K562 (cell line): ENCODE measurements around the gene OPRL1. TPM values are rescaled to one million over a fixed set of nuclear protein-coding genes. Genes with fewer than 3 reads are reported as not detected.

ENCODE experiments used
- ATAC-seq: fragments of 200-7000 bp; cut with Tn5 transposase; 3 replicates; pipeline ENCODE4 v1.9.1; 2020; ENCODE audit warnings: moderate library complexity
- BruUV-seq: library from RNA; stranded (reverse); fragments of 400-500 nt; replicated peaks from 2 replicates; lab custom pipeline; 2021; lab: Mats Ljungman, UMichigan
- CTCF ChIA-PET: fragments of 300-600 bp; formaldehyde crosslinking; extraction: SDS; loops from one replicate; lab custom pipeline; 2021; ENCODE audit warnings: low intra/inter-chr PET ratio; lab: Yijun Ruan, JAX
- POLR2A ChIA-PET: fragments of 300-600, 350-650 bp; sonication (Branson Sonifier 250); formaldehyde crosslinking; extraction: SDS; loops from one replicate; lab custom pipeline; 2021; ENCODE audit warnings: antibody characterized with exemption, inconsistent platforms; lab: Yijun Ruan, JAX
- DNase-seq, 4 experiments: peaks; one replicate each; pipeline versions ENCODE4 v3.0.0 to v3.0.0-alpha.2; 2011 to 2018; ENCODE audit warnings: low spot score in 3 of 4, mixed read lengths in 3 of 4; ENCODE audit errors: extremely low read depth in 1 of 4
- FAIRE-seq: peaks from 2 replicates; lab custom pipeline; 2011; peaks lifted over from hg19 to GRCh38; lab: Jason Lieb, UNC
- H2AFZ ChIP-seq: 2 replicates; pipeline ENCODE4 v1.6.0; 2011; ENCODE audit warnings: low read depth, low read length, control low read depth, inconsistent platforms
- H3K27ac ChIP-seq: fragments of 200-600 bp; 3 replicates; pipeline ENCODE4 v1.8.0; 2011; ENCODE audit warnings: low read depth, mild to moderate bottlenecking, control low read depth, inconsistent platforms, low read length, moderate library complexity, mixed read lengths; ENCODE audit errors: extremely low read depth
- H3K27me3 ChIP-seq, 2 experiments: fragments of 300-600 bp in 1 of 2; 2 replicates in 1 of 2; 3 replicates in 1 of 2; pipeline versions ENCODE4 v1.6.0 to v1.8.0; 2011; ENCODE audit warnings: inconsistent platforms in 2 of 2, low read length in 2 of 2, mild to moderate bottlenecking in 1 of 2, mixed read lengths in 1 of 2, moderate library complexity in 1 of 2; ENCODE audit not compliant: control insufficient read depth in 2 of 2, insufficient read depth in 2 of 2
- H3K36me3 ChIP-seq: fragments of 300-600 bp; 3 replicates; pipeline ENCODE4 v1.8.0; 2011; ENCODE audit warnings: mild to moderate bottlenecking, low read length, inconsistent platforms; ENCODE audit not compliant: control insufficient read depth, insufficient read depth
- H3K4me1 ChIP-seq, 2 experiments: fragments of 200-600 bp in 1 of 2; replicated peaks in 1 of 2; 2 replicates in 1 of 2; 3 replicates in 1 of 2; pipeline versions ENCODE4 v1.5.1 to v1.8.0; 2011; ENCODE audit warnings: inconsistent platforms in 2 of 2, low read length in 2 of 2, mild to moderate bottlenecking in 1 of 2, mixed read lengths in 1 of 2, moderate library complexity in 1 of 2; ENCODE audit not compliant: control insufficient read depth in 2 of 2, insufficient read depth in 2 of 2
- H3K4me2 ChIP-seq: 2 replicates; pipeline ENCODE4 v1.6.1; 2011; ENCODE audit warnings: low read length, control low read depth, inconsistent platforms, mixed read lengths; ENCODE audit not compliant: insufficient read depth
- H3K4me3 ChIP-seq: fragments of 200-600 bp; sonication (generic), shearing (Covaris generic); 2 replicates; pipeline ENCODE4 v1.5.1; 2016; ENCODE audit warnings: control low read depth, inconsistent platforms
- H3K79me2 ChIP-seq: fragments of 200-600 bp; 3 replicates; pipeline ENCODE4 v1.8.0; 2011; ENCODE audit warnings: low read length, inconsistent platforms; ENCODE audit not compliant: control insufficient read depth, insufficient read depth
- H3K9ac ChIP-seq, 2 experiments: 2 replicates each; pipeline versions ENCODE4 v1.6.0 to v1.6.1; 2011; ENCODE audit warnings: low read depth in 2 of 2, low read length in 2 of 2, control low read depth in 1 of 2, inconsistent platforms in 1 of 2, mild to moderate bottlenecking in 1 of 2, mixed read lengths in 1 of 2; ENCODE audit not compliant: insufficient read depth in 1 of 2
- H3K9me1 ChIP-seq: one replicate; pipeline ENCODE4 v1.6.0; 2011; ENCODE audit warnings: inconsistent platforms, mild to moderate bottlenecking, low read length, moderate library complexity; ENCODE audit not compliant: control insufficient read depth, insufficient read depth
- H3K9me3 ChIP-seq: replicated peaks from 2 replicates; pipeline ENCODE4 v1.5.1; 2011; ENCODE audit warnings: low read depth, low read length, inconsistent platforms; ENCODE audit not compliant: control insufficient read depth, insufficient read depth
- H4K20me1 ChIP-seq: replicated peaks from 2 replicates; pipeline ENCODE4 v1.6.1; 2011; ENCODE audit warnings: low read length, inconsistent platforms, mixed read lengths; ENCODE audit not compliant: control insufficient read depth, insufficient read depth
- ARID3A ChIP-seq: IDR thresholded peaks from 2 replicates; pipeline ENCODE4 v1.6.1; 2012; ENCODE audit warnings: low read depth, low read length, improper control_type of control experiment, borderline replicate concordance
- GTF2A2 ChIP-seq: IDR thresholded peaks from 2 replicates; pipeline ENCODE4 v1.6.1; 2016; ENCODE audit warnings: mild to moderate bottlenecking, missing genetic modification characterization, missing compliant biosample characterization
- GTF2F1 ChIP-seq: IDR thresholded peaks from 2 replicates; pipeline ENCODE4 v1.6.1; 2011; ENCODE audit warnings: low read depth, low read length, improper control_type of control experiment
- POLR2A ChIP-seq: fragments of 450-650 bp; conservative IDR thresholded peaks from 2 replicates; pipeline ENCODE4 v1.6.1; 2016
- RAD51 ChIP-seq: fragments of 450-650 bp; IDR thresholded peaks from 2 replicates; pipeline ENCODE4 v1.7.1; 2016; ENCODE audit warnings: low read depth, mild to moderate bottlenecking, borderline replicate concordance
- SUPT5H ChIP-seq: fragments of 450-650 bp; IDR thresholded peaks from 2 replicates; pipeline ENCODE4 v1.6.1; 2016
- TAF9B ChIP-seq: fragments of 450-650 bp; IDR thresholded peaks from 2 replicates; pipeline ENCODE4 v1.6.1; 2018; ENCODE audit warnings: mild to moderate bottlenecking; ENCODE audit not compliant: partially characterized antibody
- TARDBP ChIP-seq: fragments of 450-650 bp; IDR thresholded peaks from 2 replicates; pipeline ENCODE4 v1.6.1; 2016
- ZNF766 ChIP-seq: fragments of 200-800 bp; sonication (Bioruptor generic); conservative IDR thresholded peaks from 2 replicates; pipeline ENCODE4 v1.6.1; 2016; ENCODE audit warnings: missing genetic modification characterization, missing compliant biosample characterization
- WGBS: fragments of 100-300 bp; shearing (Covaris generic); methylation state at CpG from one replicate; pipeline ENCODE4 v1.1.6; 2016; ENCODE audit warnings: low coverage, mixed read lengths; ENCODE audit not compliant: insufficient coverage; ENCODE audit errors: missing lambda C conversion rate; 5-methylcytosine and 5-hydroxymethylcytosine counted together
- in situ Hi-C: fragments of 300-500 bp; cut with MboI; formaldehyde crosslinking; loops from 4 replicates; pipeline ENCODE4 v1.15.0; 2018; ENCODE audit warnings: inconsistent platforms, mixed read lengths
- intact Hi-C: fragments of 100-400 bp; cut with micrococcal nuclease; formaldehyde crosslinking; loops from 2 replicates; pipeline ENCODE4 v1.14.2; 2022
- polyA plus RNA-seq, 8 experiments: library from polyadenylated mRNA; depleted of rRNA in 4 of 8; stranded (reverse) in 5 of 8; unstranded in 3 of 8; fragments of >200 nt; fragmentation: Nextera tagmentation in 2 of 8; fragmentation: Illumina TruSeq in 1 of 8; extraction: Ambion mirVana in 2 of 8; extraction: Trizol in 1 of 8; gene quantifications; 2 replicates each; pipeline versions ENCODE4 v1.2.1 to v1.2.3, GENCODE V29; 2011 to 2014; ENCODE audit warnings: inconsistent platforms in 1 of 8, missing spikeins in 1 of 8
- total RNA-seq, 7 experiments: library from RNA; depleted of rRNA in 6 of 7; stranded (reverse); fragments of >200 nt in 6 of 7; fragmentation: Illumina TruSeq in 2 of 7; extraction: Trizol in 2 of 7; gene quantifications; 2 replicates each; pipeline versions ENCODE4 v1.2.1 to v1.2.3, GENCODE V29; 2011 to 2021; ENCODE audit warnings: low replicate concordance in 1 of 7
- TF ChIP-seq, protein P1 (sequence below), 3 experiments: IDR thresholded peaks in 2 of 3; conservative IDR thresholded peaks in 1 of 3; 2 replicates each; pipeline ENCODE4 v1.5.1; 2011 to 2012; ENCODE audit warnings: low read length in 3 of 3, mild to moderate bottlenecking in 3 of 3, control low read depth in 2 of 3, improper control_type of control experiment in 1 of 3, inconsistent platforms in 1 of 3, low read depth in 1 of 3, mixed read lengths in 1 of 3, moderate library complexity in 1 of 3; ENCODE audit not compliant: insufficient read depth in 2 of 3
- TF ChIP-seq, protein P2 (sequence below): fragments of 250-450 bp; sonication (Bioruptor Pico); IDR thresholded peaks from 2 replicates; pipeline ENCODE4 v1.4.0; 2020; ENCODE audit warnings: mild to moderate bottlenecking, moderate library complexity, borderline replicate concordance
- TF ChIP-seq, protein P3 (sequence below): IDR thresholded peaks from 2 replicates; pipeline ENCODE4 v1.6.1; 2014; ENCODE audit warnings: antibody characterized with exemption

The OPRL1 gene
- total and polyA plus RNA-seq, 9 of the 15 experiments (the other 6 are each of a cell fraction or from before 2014, with no cell fraction given) = 0.06 to 0.33 (median 0.11) TPM; not detected in 2

DNA sequence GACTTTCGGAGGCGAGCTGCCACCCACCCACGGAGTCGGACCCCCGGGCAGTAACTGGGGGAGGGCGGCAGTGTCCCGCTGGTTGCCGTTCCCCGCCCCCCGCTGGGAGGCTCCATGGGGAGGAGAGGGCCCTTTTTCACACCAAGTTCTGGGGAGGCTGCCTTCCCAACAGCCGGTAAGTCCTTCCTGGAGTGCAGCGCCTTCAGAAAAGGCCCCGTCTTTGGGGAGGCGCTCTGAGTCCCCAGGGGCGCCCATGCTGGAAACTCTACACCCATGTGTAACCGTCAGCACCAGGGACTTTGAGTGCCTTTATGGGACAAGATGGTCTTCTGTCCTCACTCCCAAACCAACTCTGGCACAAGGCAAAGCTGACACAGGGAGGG is 30.0 kb upstream of the OPRL1 start (continued):
- TF ChIP-seq, protein P1, sequence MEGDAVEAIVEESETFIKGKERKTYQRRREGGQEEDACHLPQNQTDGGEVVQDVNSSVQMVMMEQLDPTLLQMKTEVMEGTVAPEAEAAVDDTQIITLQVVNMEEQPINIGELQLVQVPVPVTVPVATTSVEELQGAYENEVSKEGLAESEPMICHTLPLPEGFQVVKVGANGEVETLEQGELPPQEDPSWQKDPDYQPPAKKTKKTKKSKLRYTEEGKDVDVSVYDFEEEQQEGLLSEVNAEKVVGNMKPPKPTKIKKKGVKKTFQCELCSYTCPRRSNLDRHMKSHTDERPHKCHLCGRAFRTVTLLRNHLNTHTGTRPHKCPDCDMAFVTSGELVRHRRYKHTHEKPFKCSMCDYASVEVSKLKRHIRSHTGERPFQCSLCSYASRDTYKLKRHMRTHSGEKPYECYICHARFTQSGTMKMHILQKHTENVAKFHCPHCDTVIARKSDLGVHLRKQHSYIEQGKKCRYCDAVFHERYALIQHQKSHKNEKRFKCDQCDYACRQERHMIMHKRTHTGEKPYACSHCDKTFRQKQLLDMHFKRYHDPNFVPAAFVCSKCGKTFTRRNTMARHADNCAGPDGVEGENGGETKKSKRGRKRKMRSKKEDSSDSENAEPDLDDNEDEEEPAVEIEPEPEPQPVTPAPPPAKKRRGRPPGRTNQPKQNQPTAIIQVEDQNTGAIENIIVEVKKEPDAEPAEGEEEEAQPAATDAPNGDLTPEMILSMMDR (IDR thresholded peaks at IDR 0.05 in 2 of 3, conservative IDR thresholded peaks at IDR 0.05 in 1 of 3; ENCODE audit: insufficient read depth in 2 of 3, low read depth in 1 of 3, low read length in 3 of 3) = 0 out of 6 replicates have a peak, but pooled peaks of 1 of the 3 experiments have one; percentile 3
- TF ChIP-seq TARDBP = no peak
- no peak for TF ChIP-seq ARID3A
- TF ChIP-seq GTF2F1 = no peak

DNA sequence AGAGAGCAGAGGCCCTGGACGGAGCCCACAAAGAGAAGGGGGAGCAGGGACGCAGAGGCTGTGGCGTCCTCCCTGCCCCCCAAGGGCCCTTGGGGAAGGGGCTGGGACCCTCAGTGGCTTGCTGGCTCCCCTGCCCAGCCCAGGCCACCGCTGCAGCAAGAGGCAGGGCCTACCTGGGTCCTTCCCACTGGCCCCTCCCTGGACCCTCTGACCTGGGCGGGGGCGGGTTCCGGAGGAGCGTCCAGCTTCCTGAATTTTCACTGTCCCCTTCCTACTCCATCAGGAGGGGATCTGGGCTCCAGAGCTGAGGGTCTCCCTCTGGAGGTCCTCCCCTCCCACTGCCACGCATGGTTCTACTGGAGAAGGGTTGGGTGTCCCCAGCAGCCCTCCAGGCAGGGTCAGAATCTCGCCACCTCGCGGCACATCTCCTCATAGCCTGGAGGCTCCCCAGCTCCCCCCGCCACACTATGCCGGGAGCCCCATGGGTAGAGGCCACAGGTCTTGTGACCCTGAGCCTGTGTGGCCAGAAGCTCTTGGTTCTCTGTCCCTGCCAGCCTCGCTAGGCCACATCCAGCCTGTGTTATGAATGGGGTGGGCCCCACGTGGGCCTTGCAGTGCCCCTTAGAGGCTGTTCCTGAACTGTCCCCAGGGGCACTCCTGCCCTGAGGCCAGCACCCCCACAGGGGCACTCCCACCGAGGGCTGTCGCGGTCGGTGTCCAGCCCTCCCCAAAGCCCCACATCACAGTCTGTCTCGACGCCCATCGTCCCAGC is 29.4 kb upstream of the OPRL1 start:
- Histone ChIP-seq H3K4me2 (peak overlapping the region; percentile 82), H3K9ac (peak overlapping the region; percentile 68 to 88), H3K9me3 (no peaks in the 10 kb centered on the region), H3K4me1 (peaks cover 33 to 86% of the 10 kb centered on the region in 2 experiments), H3K27me3 (no peaks in the 10 kb centered on the region), H3K9me1 (no peaks in the 10 kb centered on the region), H3K36me3 (peaks cover 12% of the 10 kb centered on the region; the same call in 1 of the 3 replicates), H4K20me1 (no peaks in the 10 kb centered on the region), H2AFZ (peak overlapping the region; percentile 92), H3K79me2 (peaks cover 12% of the 10 kb centered on the region), H3K4me3 (peak overlapping the region; percentile 48), H3K27ac (peak overlapping the region; percentile 85)
- in situ Hi-C loops (no loop called here), intact Hi-C loops (loop anchor here (5.0 kb wide), 1 partner anchor 73 kb away; the partner anchor contains the start of gene SAMD10)
- FAIRE-seq (peak; percentile 65), DNase-seq (peak; percentile 60 to 79 (median 72)), ATAC-seq (peak; percentile 73)
- POLR2A ChIA-PET = interaction anchor here (0.6 to 2.5 kb wide), 4 partner anchors 10 to 18 kb away, joined by 3 to 14 read pairs (median 4); no protein-coding TSS in a partner anchor
- BruUV-seq = no TSS peak
- CTCF ChIA-PET = interaction anchor here (0.5 kb wide), 1 partner anchor 512 kb away, joined by 3 read pairs; no protein-coding TSS in a partner anchor
- WGBS = 27% methylated on average over 19 of the region's 23 CpGs
- TF ChIP-seq, protein P2, sequence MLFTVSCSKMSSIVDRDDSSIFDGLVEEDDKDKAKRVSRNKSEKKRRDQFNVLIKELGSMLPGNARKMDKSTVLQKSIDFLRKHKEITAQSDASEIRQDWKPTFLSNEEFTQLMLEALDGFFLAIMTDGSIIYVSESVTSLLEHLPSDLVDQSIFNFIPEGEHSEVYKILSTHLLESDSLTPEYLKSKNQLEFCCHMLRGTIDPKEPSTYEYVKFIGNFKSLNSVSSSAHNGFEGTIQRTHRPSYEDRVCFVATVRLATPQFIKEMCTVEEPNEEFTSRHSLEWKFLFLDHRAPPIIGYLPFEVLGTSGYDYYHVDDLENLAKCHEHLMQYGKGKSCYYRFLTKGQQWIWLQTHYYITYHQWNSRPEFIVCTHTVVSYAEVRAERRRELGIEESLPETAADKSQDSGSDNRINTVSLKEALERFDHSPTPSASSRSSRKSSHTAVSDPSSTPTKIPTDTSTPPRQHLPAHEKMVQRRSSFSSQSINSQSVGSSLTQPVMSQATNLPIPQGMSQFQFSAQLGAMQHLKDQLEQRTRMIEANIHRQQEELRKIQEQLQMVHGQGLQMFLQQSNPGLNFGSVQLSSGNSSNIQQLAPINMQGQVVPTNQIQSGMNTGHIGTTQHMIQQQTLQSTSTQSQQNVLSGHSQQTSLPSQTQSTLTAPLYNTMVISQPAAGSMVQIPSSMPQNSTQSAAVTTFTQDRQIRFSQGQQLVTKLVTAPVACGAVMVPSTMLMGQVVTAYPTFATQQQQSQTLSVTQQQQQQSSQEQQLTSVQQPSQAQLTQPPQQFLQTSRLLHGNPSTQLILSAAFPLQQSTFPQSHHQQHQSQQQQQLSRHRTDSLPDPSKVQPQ (CRISPR knock-in tag) = no peak
- TF ChIP-seq GTF2A2 = no peak
- TF ChIP-seq ZNF766 (CRISPR knock-in tag) = 0 out of 2 replicates have a peak, but pooled peaks have one; percentile 35
- TF ChIP-seq SUPT5H = 0 out of 2 replicates have a peak, but pooled peaks have one; percentile 35
- TF ChIP-seq, protein P3, sequence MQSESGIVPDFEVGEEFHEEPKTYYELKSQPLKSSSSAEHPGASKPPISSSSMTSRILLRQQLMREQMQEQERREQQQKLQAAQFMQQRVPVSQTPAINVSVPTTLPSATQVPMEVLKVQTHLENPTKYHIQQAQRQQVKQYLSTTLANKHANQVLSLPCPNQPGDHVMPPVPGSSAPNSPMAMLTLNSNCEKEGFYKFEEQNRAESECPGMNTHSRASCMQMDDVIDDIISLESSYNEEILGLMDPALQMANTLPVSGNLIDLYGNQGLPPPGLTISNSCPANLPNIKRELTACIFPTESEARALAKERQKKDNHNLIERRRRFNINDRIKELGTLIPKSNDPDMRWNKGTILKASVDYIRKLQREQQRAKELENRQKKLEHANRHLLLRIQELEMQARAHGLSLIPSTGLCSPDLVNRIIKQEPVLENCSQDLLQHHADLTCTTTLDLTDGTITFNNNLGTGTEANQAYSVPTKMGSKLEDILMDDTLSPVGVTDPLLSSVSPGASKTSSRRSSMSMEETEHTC = 0 out of 2 replicates have a peak, but pooled peaks have one; percentile 23
- TF ChIP-seq POLR2A = peak; percentile 55
- TF ChIP-seq TAF9B = no peak
- no peak for TF ChIP-seq RAD51
